Activated CD8-positive, alpha-beta memory T cell treated with anti-CD3 and anti-CD28 coated beads, Interleukin-2, amount 50 U/mL, for 4 hours (primary cell): ENCODE data around the gene CCNDBP1.
"Not testable (repeated sequence)": the region's sequence is repeated elsewhere in the genome, so short reads cannot be mapped to it uniquely, and the experiment has no call there.

ENCODE experiments used
- DNase-seq: peaks from one replicate; pipeline ENCODE4 v3.0.0-alpha.2; 2020

CCNDBP1 gene

DNA sequence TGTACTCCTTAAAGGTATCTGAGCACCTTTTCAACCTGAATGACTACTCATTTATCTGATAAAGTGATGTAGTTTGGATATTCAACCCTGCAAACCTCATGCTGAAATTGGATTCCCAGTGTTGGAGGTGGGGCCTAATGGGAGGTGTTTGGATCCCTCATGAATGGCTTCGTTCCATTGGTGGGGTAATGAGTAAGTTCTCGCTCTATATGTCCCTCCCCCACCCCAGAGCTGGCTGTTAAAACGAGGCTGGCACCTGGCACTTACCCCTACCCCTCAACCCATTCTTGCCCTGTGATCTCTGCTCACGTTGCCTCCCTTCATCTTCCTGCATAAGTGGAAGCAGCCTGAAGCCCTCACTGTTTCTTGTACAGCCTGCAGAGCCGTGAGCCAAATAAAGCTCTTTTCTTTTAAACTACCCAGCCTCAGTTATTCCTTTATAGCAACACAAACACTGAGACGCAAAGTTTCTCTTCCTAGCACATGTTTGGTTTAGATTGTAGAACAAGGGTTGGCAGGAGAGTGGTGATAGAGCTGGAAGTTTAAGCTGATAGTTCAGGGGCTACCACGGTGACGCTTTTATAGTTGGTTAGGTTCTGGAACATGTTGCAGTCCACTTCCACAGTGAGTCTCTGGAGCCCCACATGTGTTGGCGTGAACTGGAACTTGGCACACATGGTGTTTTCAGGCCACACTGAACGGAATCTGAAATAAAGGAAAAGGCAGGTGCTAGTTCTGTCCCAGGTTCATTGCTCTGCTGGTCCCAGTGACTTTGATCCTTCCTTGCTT is 11.8 kb downstream of the CCNDBP1 start:
- DNase-seq, result no peak

DNA sequence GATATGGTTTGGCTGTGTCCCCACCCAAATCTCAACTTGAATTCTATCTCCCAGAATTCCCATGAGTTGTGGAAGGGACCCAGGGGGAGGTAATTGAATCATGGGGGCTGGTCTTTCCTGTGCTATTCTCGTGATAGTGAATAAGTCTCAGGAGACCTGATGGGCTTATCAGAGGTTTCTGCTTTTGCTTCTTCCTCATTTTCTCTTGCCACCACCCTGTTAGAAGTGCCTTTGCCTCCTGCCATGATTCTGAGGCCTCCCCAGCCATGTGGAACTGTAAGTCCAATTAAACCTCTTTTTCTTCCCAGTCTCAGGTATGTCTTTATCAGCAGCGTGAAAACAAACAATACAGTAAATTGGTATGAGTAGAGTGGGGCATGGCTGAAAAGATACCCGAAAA is 12.6 kb downstream of the CCNDBP1 start:
- not testable (repeated sequence) for DNase-seq

DNA sequence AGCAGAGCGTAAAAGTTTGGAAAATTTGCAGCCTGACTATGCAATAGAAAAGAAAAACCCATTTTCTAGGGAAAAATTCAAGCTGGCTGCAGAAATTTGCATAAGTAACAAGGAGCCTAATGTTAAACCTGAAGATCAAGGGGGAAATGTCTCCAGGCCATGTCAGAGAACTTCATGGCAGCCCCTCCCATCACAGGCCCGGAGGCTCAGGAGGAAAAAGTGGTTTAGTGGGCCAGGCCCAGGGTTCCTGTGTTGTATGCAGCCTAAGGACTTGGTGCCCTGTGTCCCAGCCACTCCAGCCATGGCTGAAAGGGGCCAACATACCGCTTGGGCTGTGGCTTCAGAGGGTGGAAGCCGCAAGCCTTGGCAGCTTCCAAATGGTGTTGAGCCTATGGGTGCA is 13.4 kb downstream of the CCNDBP1 start:
- DNase-seq, result not testable (repeated sequence)

DNA sequence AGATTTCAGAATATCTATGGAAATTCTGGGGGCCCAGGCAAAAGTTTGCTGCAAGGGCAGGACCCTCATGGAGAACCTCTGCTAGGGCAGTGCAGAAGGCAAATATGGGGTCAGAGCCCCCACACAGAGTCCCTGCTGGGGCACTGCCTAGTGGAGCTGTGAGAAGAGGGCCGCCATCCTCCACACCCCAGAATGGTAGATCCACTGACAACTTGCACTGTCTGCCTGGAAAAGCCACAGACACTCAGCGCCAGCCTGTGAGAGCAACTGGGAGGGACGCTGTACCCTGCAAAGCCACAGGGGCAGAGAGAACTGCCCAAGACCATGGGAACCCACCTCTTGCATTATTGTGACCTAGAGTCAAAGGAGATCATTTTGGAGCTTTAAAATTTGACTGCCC is 13.8 kb downstream of the CCNDBP1 start:
- DNase-seq, result no peak

DNA sequence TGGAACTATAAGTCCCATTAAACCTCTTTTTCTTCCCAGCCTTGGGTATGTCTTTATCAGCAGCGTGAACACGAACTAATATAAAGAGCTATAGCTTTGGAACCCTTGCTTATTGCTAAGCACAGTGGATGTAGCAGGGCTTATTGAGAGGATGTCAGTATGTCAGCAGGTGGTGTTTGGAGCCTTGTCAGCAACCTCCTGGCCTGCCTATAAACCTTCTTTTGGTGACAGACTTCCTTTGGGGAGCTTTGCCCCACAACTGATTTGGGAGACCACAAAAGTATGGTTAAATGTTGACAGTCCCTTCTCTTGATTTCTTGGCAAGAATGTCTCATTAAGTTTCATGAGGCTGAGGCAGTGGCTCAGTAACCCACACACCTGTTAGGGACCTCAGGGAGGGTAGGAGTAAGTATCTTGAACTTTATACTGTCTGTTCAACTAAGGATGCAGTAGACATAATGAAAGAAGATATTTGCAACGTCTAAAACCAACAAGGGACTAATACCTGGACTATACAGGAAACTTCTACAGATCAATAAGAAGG is 14.8 kb downstream of the CCNDBP1 start:
- no peak for DNase-seq

DNA sequence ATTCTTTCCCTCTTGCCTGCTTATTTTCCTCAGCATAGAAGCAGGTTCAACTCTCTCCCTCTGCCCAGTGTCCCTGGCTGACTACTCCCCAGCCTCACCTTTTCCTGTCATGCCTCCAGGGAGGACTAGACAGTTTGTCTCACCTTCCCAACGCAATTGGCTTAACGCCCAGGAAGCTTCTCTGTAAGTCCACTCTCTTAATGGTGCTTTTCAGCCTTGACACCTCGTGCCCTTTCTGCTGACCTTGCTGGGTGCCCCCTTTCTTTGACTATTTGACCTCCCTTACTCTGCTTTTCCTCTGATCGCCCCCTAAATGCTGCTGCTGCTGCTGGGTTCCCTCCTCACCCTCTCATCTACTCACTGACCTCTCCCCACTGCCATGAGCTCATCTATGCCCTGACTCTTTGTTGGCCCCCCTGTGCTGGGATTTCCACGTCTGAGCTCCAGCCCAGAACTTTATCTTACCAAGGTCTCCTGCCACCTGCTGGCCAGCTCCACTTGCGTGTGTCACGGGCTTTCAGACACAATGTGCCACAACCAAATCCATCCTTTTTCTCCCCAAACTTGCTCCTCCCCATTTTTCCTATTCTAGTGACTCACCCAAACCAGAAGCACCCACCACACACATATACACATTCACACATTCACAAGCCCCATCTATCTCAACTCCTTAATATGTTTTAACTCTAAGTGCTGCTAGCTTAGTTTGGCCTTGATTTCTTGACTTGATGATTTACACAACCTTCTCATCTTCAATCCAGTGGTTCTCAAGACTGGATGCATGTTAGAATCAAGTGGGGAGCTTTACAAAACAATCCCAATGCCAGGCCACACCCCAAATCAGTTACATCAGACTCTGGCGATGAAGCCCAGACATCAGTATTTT is 19.1 kb downstream of the CCNDBP1 start:
- peak; percentile 52 for DNase-seq

DNA sequence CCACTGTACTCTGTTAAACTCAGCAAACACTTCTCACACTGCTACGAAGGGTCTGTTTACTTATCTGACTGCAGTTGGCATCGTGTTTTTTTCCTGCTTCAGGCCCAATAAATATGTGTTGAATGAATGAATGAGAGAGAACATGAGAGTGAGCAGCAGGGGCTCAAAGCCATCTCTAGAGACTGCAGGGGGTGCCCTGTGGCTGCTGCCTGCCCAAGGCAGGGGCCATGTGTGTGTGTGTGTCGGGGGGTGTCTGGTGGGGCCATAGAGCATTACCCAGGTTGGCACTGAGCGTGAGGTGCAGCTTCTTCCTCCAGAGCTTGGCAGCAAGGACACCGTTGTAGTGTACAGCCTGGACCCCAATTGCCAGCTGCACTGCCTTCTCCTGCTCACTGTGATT is 20.9 kb downstream of the CCNDBP1 start:
- DNase-seq, result no peak

DNA sequence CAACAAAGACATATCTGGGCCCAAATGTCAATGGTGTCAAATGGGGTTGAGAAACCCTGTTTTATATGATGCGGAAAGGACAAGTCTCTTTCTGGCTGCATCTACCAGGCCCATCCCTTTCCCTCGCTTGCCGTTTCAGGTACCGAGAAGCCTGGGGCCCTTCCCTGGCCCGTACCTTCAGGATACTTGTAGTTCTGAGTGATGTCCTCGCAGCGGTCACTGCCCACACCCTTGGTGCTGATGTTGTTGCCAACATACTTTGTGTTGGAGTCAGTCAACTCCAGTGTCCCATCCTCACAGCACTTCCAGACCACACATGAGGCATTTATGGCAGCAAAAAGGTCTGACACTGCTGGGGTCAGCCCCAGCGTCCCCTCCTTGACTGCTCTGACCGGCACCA is 21.8 kb downstream of the CCNDBP1 start:
- DNase-seq, result no peak

DNA sequence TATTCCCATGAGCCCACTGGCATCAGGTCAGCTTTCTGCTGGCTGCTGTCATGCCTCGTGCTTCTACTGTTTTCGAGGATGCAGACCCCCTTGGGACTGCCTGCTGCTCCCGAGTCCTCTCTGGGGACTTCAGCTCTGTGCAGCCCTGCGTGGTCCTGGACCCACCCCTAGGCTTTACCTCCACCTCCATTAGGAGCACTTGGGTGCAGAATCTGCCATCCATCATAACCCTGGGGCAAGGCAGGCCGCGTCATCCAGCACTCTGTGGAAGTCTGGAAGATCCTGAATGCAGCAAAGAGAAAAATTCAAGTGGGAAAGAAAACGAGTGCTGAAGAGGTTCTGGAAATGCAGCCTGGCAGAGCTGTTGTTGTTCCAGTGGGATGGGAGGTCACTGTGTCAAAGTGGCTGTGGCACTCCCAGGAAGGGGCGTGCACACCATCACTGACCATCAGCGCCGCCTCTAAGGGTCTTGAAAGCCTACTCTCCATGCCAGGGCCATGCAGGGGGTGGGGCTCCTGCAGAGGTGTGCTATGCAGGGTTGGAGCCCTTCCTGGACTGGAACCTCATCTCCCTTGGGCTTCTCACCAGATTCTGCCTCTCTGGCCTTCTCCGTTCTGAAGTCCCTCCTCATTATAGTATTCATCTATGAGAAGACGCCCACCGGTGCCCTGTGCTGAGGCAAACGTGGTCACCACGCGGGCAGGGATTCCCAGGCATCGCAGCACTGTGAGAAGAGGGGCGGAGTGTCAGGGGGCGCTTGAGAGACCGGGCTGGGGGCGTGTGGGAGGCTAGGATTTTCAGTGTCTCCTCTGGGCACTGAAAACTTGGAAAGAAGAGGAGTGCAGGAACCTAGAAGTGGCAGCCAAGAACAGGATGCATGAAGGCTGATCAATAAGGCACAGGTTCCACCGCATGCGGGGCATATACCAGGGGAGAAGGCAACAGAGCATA is 23.1 kb downstream of the CCNDBP1 start:
- no peak for DNase-seq

DNA sequence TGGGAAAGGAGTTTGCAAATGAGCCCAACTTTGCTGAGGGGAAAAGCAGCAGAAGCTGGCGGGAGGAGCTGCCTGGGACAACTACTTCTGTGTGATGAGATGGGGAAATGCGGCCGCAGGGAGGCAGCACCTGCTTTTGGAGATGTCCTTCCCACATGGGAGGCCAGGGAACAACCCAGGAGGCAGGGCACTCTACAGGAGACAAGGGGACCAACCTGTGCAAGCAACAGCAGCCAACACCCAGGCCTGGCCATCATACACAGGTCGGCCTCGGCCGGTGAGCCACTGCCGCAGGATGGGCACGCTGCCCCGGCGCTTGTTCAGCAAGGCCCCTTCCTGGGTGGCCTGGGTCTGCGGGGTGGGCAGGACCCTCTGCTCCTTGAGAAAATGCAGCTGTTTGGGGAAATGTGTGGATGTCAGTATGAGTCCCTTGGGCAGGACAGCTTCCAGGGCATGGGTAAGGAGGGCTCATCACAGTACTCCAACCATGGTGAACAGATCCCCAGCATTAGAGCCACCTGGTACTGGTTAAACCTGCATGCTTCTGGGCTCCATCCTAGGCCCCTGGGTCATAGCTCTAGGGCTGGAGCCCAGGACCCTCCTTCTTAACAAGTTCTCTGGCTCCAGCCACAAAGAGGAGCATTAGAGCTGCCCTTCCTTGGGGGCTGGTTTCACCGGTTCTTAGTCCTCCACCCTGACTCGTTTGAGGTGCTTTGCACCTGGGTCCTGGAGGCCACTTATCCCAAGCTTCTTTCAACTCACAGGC is 24.0 kb downstream of the CCNDBP1 start:
- no peak for DNase-seq

DNA sequence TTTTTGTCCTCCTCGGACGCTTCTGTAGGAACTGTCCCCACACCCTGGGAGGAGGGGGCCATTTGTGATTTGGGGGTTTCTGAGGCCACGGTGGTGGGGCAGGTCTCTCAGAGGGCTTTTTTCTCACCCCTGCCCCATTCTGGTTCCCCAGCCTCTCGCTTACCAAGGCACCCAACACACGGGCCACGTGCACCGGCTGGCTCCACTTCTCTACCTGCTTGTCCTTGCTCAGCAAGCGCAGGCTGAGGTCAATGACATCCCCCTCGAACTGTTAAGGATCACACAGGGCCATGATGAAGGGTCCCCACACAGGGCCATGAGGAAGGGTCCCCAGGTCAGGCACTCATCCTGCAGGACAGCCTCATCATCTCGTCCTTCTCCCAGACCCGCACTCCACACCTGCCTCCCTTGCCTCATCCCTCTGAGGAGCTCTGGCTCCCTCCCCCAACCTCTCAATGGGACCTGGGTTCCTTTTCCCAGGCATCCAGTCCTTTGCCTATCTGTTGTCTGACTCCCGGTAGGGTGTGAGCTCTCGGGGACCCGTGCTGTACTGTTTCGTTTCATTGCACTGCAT is 25.1 kb downstream of the CCNDBP1 start:
- no peak for DNase-seq

DNA sequence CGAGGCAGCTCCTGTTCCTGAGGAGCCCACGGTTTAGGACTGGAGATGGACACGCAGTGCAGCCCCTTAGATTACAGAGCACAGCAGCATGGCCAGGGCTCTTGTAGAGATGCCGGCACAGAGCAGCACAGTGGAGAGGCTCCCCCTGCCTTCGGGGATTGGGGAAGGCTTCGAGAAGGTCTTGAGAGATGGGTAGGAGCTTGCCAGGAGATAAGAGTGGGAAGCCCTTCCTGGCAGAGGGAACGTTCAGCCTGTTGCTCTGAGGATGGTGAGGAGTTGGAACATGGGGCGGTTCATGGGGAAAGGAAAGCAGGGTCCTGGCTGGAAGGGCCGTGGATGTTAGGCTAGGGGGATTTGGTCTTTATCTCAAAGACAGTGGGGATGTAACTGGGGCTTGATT is 25.6 kb downstream of the CCNDBP1 start:
- no peak for DNase-seq

DNA sequence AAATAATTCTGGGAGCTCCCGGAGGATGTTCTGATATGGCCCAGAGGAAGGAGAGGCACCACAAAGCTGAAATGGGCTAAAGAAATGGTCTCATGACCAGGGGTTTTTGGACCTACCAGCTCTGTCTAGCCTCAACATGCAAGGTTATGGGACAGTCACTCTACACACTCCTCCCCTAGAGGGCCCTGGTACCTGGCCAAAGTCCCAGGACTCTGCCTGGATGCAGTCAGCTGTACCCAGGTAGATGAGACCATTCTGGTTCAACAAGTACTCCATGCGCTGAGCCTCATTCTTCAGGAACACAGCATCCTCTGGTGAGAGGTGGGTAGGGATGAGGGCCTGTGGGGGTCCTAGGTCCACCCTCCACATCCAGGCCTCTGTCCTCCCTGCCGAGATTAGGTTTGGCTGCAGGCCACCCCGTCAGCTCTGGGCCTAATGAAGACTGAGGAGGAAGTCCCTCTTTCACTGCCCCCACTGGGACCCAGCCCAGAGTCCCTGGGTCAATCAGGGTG is 26.1 kb downstream of the CCNDBP1 start:
- no peak for DNase-seq

DNA sequence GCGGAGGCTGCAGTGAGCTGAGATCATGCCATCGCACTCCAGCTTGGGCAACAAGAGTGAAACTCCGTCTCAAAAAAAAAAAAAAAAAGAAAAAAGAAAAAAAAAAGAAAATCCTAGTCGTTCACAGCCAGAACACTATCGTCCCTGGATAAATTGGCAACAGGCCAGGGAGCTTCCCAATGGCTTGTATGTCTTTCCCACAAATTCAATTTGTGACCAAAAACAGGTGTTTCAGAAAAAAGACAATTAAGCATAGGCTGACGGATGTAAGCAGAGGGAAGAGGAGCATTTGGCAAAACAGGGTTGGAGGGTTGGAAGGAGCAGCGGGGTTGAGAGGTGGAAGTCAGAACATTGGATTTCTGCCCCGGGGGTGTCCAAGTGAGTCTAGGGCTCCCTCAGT is 27.1 kb downstream of the CCNDBP1 start:
- DNase-seq, result no peak

DNA sequence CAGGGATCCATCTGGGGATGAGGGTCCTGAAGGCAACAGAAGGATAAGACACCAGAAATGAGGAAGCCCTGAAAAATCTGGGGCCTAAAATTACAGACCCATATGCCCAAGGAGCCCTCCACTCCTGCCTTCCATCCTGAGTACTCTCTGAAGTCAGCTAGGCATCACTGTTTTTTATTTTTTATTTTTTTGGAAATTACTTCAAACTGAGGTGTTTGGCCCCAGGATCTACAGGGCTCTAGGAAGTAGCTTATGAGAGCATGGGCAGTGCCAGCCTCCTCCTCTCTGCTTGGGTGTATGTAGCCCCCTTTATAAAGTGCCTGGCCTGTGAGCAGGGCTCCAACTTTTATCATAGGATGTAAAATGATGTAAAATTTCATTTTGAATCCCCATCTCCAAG is 27.7 kb downstream of the CCNDBP1 start:
- DNase-seq, result no peak

DNA sequence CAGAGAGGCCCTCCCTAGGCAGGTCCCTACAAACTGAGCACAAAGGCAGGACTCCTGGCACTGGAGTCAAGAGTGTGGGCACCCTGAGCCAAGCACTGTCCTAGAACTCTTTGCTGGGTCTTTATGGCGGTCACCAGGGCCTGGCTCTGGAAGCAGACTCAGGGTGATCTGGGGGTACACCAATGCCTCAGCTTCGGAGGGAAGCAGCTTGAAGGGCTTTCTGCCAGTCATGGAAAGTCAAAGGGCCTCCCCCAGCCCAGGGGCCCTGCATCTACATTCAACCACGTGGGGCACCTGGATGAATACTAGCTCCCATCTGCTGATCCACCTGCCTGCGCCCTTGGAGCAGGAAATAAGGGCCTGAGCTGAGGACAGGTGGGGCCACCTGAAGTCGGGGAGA is 28.3 kb downstream of the CCNDBP1 start:
- no peak for DNase-seq

DNA sequence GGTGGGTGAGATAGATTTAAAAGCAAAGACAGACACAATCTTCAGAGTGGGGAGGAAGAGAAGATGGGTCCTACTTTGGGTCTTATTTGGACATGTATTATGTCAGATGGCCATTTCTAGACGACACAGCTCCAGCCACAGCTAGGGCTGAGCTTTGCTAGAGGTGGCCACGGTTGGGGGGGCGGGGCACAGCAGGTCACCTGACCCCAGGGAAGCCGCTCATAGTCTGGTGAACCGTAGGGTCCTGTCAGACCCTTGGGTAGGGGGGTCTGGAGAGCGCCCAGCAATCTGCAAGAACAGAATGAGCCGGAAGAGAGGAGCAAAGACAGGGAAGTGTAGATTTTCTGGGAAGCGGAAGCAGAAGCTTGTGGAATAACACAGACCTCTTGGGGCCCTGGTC is 29.0 kb downstream of the CCNDBP1 start:
- DNase-seq, result no peak

DNA sequence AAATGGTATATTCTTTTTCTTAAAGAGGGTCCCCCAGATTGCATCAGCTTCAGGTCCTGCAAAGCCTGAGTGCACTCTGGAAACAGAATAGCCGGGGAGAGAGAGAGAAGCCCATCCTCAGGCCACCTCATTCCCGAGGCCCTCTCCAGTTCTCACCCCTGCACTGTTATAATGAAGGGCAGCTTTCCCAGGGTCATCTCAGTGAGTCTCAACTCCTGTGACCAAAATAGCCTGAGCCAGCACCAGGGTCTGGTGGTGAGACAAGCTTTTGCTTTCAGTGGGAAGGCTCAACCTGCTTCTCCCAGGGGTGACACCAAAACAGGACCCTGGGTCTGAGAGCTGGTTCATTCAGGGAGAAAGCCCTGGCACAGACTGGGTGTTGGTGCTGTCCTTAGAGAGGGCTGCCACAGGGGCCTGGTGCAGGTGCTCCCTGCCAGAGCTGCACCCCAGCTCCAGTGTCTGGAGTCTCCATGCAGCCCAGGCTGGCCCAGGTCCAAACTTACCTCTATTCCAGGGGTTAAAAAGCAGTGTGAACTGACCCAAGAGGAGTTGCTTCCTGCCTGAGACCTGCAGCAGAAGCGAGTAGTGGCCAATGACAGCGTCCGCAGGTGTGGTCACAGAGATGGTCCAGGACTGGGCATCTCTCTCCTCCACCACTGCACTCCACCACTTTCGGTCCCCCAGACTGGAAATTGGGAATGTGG is 29.5 kb downstream of the CCNDBP1 start:
- DNase-seq, result no peak

DNA sequence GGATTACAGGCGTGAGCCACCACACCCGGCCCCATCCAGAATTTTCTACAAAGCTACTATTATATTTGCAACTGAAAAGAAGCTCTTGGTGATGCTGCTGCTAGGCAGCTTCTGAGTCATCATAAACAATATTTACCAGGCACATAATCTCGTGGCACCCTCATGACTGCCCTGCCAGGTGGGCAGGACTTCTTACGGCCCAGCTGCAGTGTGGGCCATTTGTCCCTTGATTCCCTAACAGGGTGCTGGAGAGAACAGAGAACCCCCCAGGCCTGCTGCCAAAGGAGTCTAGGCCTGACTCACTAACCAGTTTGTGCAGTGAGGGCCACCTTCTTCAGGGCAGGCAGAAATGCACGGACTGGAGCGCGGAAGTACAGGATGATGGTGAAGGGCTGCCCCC is 30.8 kb downstream of the CCNDBP1 start:
- no peak for DNase-seq

DNA sequence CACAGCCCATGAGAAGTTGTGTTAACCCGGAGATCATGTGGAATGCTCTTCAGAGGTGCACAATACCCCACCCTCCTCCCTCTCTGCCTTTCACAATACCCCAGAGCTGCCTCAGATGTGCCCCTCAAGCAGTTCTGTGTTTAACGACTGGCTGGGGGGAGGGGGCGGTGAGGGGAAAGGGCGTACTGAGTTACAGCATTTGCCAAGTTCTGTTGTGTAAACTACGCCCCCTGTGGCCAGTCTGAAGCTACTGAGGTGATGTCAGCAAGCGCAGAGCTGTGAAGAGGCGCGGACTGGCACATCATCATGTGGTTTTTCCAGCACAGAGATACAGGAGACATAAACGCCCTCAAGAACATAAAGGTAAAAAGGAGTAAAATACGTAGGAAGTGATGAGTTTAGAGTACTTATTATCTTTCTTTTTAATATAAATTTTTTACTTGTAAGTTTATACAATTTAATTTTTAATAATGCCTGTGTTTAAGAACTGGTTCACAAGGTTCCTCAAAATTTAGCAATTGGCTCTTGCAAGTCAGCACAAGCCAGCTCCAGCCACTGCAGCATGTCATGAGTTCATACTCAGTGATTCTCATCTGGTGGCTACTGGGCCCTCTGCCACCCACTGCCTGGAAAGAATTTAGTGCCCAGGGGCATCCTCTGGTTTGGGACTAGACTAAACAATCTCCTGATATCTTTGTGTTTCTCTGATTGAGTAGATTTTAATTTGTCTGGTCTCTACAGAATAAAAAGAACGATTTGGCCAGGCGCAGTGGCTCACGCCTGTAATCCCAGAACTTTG is 33.9 kb downstream of the CCNDBP1 start:
- no peak for DNase-seq
